Activated T-helper 1 cell treated with anti-CD3 and anti-CD28 coated beads, Interleukin-12 subunit alpha, Interleukin-12 subunit beta, Interleukin-2, Interleukin-4 antibody, amounts not matched to agents 30 ng/mL and 10 ng/mL and 1 ng/mL, durations not matched to agents 14 hours and 24 hours and 36 hours (primary cell): ENCODE measurements around the gene CNKSR2. TPM values are rescaled to one million over a fixed set of nuclear protein-coding genes. Genes with fewer than 3 reads are reported as not detected.

Source experiments
- DNase-seq: peaks from one replicate; pipeline ENCODE4 v3.0.0; 2021; ENCODE audit warnings: low spot score
- H3K27ac Mint-ChIP-seq: one replicate; pipeline ENCODE4 v1.8.0; 2021; ENCODE audit warnings: mild to moderate bottlenecking, mixed read lengths
- H3K27me3 Mint-ChIP-seq: one replicate; pipeline ENCODE4 v1.8.0; 2022; ENCODE audit warnings: mild to moderate bottlenecking, moderate library complexity, mixed read lengths; ENCODE audit not compliant: insufficient read depth
- H3K36me3 Mint-ChIP-seq: one replicate; pipeline ENCODE4 v1.8.0; 2021; ENCODE audit warnings: low read depth, mixed read lengths
- H3K4me1 Mint-ChIP-seq: one replicate; pipeline ENCODE4 v1.8.0; 2021; ENCODE audit warnings: low read depth, mixed read lengths
- H3K4me3 Mint-ChIP-seq: one replicate; pipeline ENCODE4 v1.8.0; 2021; ENCODE audit warnings: mild to moderate bottlenecking, moderate library complexity, mixed read lengths
- H3K9me3 Mint-ChIP-seq: one replicate; pipeline ENCODE4 v1.8.0; 2021; ENCODE audit warnings: mixed read lengths
- intact Hi-C: fragments of 100-400 bp; cut with micrococcal nuclease; formaldehyde crosslinking; loops from one replicate; pipeline ENCODE4 v1.15.1; 2024
- total RNA-seq: library from RNA; stranded (reverse); gene quantifications from 2 replicates; pipeline ENCODE4 v1.2.3, GENCODE V29; 2022

The CNKSR2 gene
- total RNA-seq, 1 donor from 2014 or later, result 7.4 TPM

GRCh38 chrX:21638311-21638710 is 264.1 kb downstream of the CNKSR2 start:
- Mint-ChIP-seq H3K36me3 (no peaks in the 10 kb centered on the region), H3K9me3 (no peaks in the 10 kb centered on the region), H3K4me3 (no peak overlapping the region), H3K27ac (no peak overlapping the region), H3K27me3 (no peaks in the 10 kb centered on the region), H3K4me1 (no peaks in the 10 kb centered on the region)
- intact Hi-C loops, result no loop called here
- DNase-seq, result no peak

- Mint-ChIP-seq H3K4me3 (no peak overlapping the region), H3K27me3 (no peaks in the 10 kb centered on the region), H3K27ac (no peak overlapping the region), H3K9me3 (no peaks in the 10 kb centered on the region), H3K4me1 (no peaks in the 10 kb centered on the region), H3K36me3 (no peaks in the 10 kb centered on the region)
- intact Hi-C loops, result no loop called here
- no peak for DNase-seq
Measured at GRCh38 chrX:21639775-21640174, 265.6 kb downstream of the CNKSR2 start.

- H3K4me3 Mint-ChIP-seq, result no peak overlapping the region
- intact Hi-C loops, result no loop called here
- no peak for DNase-seq
- no peaks in the 10 kb centered on the region for H3K9me3 Mint-ChIP-seq
- H3K4me1 Mint-ChIP-seq, result no peaks in the 10 kb centered on the region
- H3K36me3 Mint-ChIP-seq, result no peaks in the 10 kb centered on the region
- H3K27me3 Mint-ChIP-seq, result no peaks in the 10 kb centered on the region
- H3K27ac Mint-ChIP-seq, result no peak overlapping the region
Measured at GRCh38 chrX:21645431-21645830, 271.2 kb downstream of the CNKSR2 start.

GRCh38 chrX:21645886-21646285 is 271.7 kb downstream of the CNKSR2 start:
- H3K4me3 Mint-ChIP-seq, result no peak overlapping the region
- H3K4me1 Mint-ChIP-seq, result no peaks in the 10 kb centered on the region
- no peaks in the 10 kb centered on the region for H3K36me3 Mint-ChIP-seq
- H3K9me3 Mint-ChIP-seq, result no peaks in the 10 kb centered on the region
- DNase-seq, result no peak
- no peak overlapping the region for H3K27ac Mint-ChIP-seq
- H3K27me3 Mint-ChIP-seq, result no peaks in the 10 kb centered on the region
- intact Hi-C loops, result no loop called here

- intact Hi-C loops, result no loop called here
- no peaks in the 10 kb centered on the region for H3K9me3 Mint-ChIP-seq
- no peak overlapping the region for H3K27ac Mint-ChIP-seq
- H3K4me1 Mint-ChIP-seq, result no peaks in the 10 kb centered on the region
- H3K4me3 Mint-ChIP-seq, result no peak overlapping the region
- H3K27me3 Mint-ChIP-seq, result peaks cover 10% of the 10 kb centered on the region
- DNase-seq, result no peak
- no peaks in the 10 kb centered on the region for H3K36me3 Mint-ChIP-seq
Measured at GRCh38 chrX:21655901-21656586, 281.8 kb downstream of the CNKSR2 start.

- no peaks in the 10 kb centered on the region for H3K9me3 Mint-ChIP-seq
- intact Hi-C loops, result no loop called here
- no peaks in the 10 kb centered on the region for H3K4me1 Mint-ChIP-seq
- H3K4me3 Mint-ChIP-seq, result no peak overlapping the region
- H3K27ac Mint-ChIP-seq, result no peak overlapping the region
- DNase-seq, result no peak
- H3K27me3 Mint-ChIP-seq, result peaks cover 10% of the 10 kb centered on the region
- H3K36me3 Mint-ChIP-seq, result no peaks in the 10 kb centered on the region
Measured at GRCh38 chrX:21656587-21657317, 282.5 kb downstream of the CNKSR2 start.

- Mint-ChIP-seq H3K4me3 (peak overlapping the region; percentile 39), H3K36me3 (no peaks in the 10 kb centered on the region), H3K27ac (peak overlapping the region; percentile 29), H3K4me1 (no peaks in the 10 kb centered on the region), H3K27me3 (peaks cover 10% of the 10 kb centered on the region), H3K9me3 (no peaks in the 10 kb centered on the region)
- intact Hi-C loops, result no loop called here
- DNase-seq, result no peak
Measured at GRCh38 chrX:21657318-21658151, 283.3 kb downstream of the CNKSR2 start.

- Mint-ChIP-seq H3K4me3 (peak within 1 kb of the TSS; percentile 54), H3K27me3 (peaks cover 10% of the 10 kb centered on the region), H3K9me3 (no peaks in the 10 kb centered on the region), H3K36me3 (no peaks in the 10 kb centered on the region), H3K27ac (peak within 1 kb of the TSS; percentile 29), H3K4me1 (no peaks in the 10 kb centered on the region)
- intact Hi-C loops, result no loop called here
- no peak for DNase-seq
Measured at GRCh38 chrX:21658152-21658737, 284.0 kb downstream of the CNKSR2 start, which contains the start of gene KLHL34. Gene KLHL34 (minus strand): TSS chrX:21658330. CDS start chrX:21657788, 542 bp downstream.

- Mint-ChIP-seq H3K4me3 (peak overlapping the region; percentile 54), H3K27ac (no peak overlapping the region), H3K36me3 (no peaks in the 10 kb centered on the region), H3K27me3 (peaks cover 10% of the 10 kb centered on the region), H3K9me3 (no peaks in the 10 kb centered on the region), H3K4me1 (no peaks in the 10 kb centered on the region)
- intact Hi-C loops, result no loop called here
- no peak for DNase-seq
Measured at GRCh38 chrX:21658746-21659145, 284.5 kb downstream of the CNKSR2 start.

GRCh38 chrX:21659320-21659719 is 285.1 kb downstream of the CNKSR2 start:
- H3K9me3 Mint-ChIP-seq, result no peaks in the 10 kb centered on the region
- H3K4me3 Mint-ChIP-seq, result peak overlapping the region; percentile 54
- intact Hi-C loops, result no loop called here
- no peak overlapping the region for H3K27ac Mint-ChIP-seq
- H3K4me1 Mint-ChIP-seq, result no peaks in the 10 kb centered on the region
- H3K27me3 Mint-ChIP-seq, result peaks cover 10% of the 10 kb centered on the region
- no peaks in the 10 kb centered on the region for H3K36me3 Mint-ChIP-seq
- no peak for DNase-seq

- intact Hi-C loops, result no loop called here
- H3K27me3 Mint-ChIP-seq, result peaks cover 11% of the 10 kb centered on the region
- H3K4me3 Mint-ChIP-seq, result no peak overlapping the region
- H3K4me1 Mint-ChIP-seq, result no peaks in the 10 kb centered on the region
- no peaks in the 10 kb centered on the region for H3K36me3 Mint-ChIP-seq
- no peak for DNase-seq
- H3K27ac Mint-ChIP-seq, result no peak overlapping the region
- H3K9me3 Mint-ChIP-seq, result no peaks in the 10 kb centered on the region
Measured at GRCh38 chrX:21660156-21660555, 285.9 kb downstream of the CNKSR2 start.

- DNase-seq, result no peak
- Mint-ChIP-seq H3K27ac (no peak overlapping the region), H3K9me3 (no peaks in the 10 kb centered on the region), H3K36me3 (no peaks in the 10 kb centered on the region), H3K4me3 (no peak overlapping the region), H3K4me1 (no peaks in the 10 kb centered on the region), H3K27me3 (peaks cover 11% of the 10 kb centered on the region)
- intact Hi-C loops, result no loop called here
Measured at GRCh38 chrX:21661316-21661715, 287.1 kb downstream of the CNKSR2 start.
